A549 (cell line): ENCODE data around the gene HNRNPAB.

Experiments used
- FOSL2 ChIP-seq, 2 experiments: fragments of 450-650 bp in 1 of 2; fragments of >200 bp in 1 of 2; sonication (Bioruptor Twin) in 1 of 2; formaldehyde crosslinking; IDR thresholded peaks; 2 replicates each; pipeline versions ENCODE4 v1.5.0 to v1.6.1; 2016 to 2020; ENCODE audit warnings: mild to moderate bottlenecking in 1 of 2, moderate library complexity in 1 of 2
- POLR2A ChIP-seq: IDR thresholded peaks from 2 replicates; pipeline ENCODE4 v1.6.1; 2012; ENCODE audit warnings: mild to moderate bottlenecking, low read length

DNA sequence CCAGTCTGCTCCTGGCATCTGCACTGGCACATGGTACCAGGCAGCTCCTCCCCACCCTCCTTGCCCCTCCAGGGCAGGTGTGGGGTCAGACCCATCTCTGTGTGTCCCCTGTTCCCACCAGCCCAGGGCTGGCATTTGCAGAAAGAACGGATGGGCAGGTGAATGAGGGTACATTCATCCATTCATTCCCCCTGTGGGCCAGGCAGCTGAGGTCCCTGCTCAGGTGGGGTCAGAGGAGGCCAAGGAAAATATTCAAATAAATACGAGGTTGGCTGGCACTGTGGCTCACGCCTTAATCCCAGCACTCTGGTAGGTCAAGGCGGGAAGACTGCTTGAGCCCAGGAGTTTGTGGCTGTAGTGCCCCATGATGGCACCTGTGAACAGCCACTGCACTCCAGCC, 53.3 kb downstream of the HNRNPAB start:
- TF ChIP-seq POLR2A (no peak), FOSL2 (IDR thresholded peaks at IDR 0.05) (no peak), FOSL2 (CRISPR knock-in tag; IDR thresholded peaks at IDR 0.05) (no peak)
